GM18499 (cell line): ENCODE results near the gene GDPGP1.

Experiments used
- ATAC-seq: cut with Tn5 transposase; IDR thresholded peaks from one replicate; pipeline ENCODE4 v1.9.1; 2021; ENCODE audit warnings: moderate number of reproducible peaks; ENCODE audit not compliant: insufficient read depth, unreplicated experiment

Gene GDPGP1

DNA sequence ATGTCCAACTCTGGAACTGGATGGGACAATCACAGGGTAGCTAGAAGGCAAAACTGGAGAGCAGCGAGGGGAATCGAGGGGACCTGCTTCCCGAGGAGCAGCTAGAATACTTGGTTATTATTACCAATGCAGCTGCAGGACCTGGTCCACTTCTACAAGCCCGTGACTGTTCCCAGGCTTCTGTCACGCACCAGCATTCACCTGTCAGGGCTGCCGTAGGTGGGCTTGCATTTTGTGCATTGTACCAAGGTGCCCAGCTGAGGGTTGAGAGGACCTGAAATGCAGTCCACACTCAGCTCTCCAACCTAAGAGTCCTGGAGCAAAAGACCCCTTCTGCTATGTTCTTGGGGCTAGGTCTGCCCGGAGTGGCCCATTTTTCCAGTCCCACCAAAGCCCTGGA is 30.5 kb upstream of the GDPGP1 start:
- ATAC-seq, result no peak

DNA sequence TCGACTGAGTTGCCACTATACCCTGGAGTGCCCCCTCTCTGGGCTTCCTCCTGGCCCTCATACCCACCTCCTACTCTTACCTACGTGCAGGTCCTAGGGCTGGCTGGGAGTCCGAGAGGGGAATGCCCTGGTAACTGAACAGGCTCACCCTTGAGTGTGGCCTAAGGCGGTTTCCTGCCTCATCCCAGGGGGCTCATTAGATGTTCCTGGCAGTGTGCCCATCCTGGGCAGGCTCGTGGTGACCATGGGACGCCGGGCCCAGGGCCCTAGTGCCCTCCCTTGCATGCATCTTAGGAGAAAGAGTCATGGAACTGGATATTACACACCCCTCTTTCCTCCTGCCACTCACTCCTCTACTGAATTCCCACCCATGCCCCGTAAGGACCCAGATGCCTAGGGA is 30.1 kb upstream of the GDPGP1 start:
- ATAC-seq, result no peak

DNA sequence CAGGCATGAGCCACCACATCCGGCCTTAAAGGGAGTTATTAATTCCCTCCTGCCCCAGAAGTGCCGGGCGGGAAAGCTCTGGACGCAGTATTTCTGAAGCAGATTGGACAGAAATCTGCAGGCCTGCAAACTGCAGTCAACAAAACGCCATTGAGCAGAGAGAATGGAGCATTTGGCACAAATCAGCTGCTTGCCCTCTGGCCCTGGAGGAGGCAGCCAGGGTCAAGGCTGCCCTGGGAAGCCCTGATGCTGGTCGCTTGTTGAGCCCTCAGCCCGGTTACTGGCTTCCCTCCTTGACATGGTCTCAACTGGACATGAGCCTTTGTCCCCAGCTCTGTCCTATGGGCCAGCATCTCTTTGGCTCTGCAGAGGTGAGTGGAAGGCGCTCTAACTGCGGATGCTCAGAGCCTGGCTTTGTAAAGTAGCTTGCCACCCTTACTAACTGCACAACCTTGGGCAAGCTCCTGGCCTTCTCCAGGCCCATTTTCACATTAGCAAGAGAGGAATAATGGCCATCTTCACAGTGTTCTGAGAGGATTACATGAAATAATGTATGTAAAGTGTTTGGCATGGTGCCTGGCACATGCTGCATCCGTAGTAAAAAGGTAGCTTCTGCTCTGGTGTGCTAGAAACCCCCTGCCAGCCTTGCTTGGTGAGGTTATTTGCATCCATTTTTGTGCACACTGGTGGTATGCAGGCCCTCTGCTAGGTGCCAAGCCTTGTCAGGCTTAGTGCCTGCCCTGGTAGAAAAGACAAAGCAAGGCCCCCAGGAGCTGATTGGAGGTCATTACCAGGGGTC is 28.8 kb upstream of the GDPGP1 start:
- ATAC-seq, result no peak

DNA sequence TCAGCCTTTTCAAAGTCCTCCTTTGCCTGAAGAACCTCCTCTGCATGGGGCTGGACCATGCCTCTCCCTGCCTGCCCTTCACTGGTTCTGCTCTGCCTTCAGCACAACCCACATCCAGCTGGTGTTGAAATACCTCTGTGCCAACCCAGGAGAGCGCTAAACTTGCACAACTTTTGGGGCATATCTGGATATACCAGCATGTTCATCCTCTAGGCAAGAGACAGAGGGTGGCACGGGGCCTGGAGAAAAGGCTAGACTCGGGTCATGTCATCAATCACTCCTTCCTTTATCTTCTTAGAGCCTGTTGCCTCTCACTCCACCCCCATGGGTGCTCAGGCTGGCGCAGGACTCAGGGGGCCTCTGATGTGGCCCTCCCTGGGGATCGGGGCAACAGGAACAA is 28.1 kb upstream of the GDPGP1 start:
- ATAC-seq, result no peak

DNA sequence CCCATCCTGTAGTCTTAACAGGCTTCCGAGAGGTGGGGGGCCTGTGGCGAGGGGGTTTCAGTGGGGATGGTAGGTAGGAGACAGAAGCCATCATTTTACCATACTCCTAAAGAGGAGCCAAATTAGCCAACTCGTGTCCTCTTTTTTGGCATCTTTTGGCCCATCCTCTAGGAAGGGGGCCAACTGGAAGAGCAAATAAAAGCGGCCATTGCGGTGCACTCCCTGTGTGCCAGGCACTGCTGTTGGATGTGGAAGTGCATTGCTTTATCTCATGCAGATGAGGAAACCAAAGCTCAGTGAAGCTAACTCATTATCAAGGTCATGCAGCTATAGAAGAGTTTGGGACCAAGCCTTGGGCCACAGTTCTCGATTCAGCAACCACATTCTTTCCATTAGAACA is 26.8 kb upstream of the GDPGP1 start:
- no peak for ATAC-seq

DNA sequence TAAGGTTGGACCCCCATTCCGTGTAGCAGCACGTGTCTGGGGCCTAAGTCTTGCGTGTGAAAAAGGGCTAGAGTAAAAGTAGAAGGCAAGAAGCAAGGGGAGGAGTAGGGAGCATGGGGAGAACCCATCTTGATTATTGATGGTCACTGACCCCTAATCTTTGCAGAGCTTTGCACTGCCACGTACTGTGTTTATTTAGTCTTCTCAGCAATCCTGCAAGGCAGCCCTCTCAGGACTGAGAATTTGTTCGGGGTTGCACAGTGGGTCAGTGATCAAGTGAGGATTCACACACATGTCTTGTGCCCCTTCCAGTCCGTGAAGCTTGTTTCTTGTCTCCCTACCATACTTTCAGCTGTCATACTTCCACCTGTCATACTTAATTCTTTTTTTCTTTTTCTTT is 25.7 kb upstream of the GDPGP1 start:
- no peak for ATAC-seq

DNA sequence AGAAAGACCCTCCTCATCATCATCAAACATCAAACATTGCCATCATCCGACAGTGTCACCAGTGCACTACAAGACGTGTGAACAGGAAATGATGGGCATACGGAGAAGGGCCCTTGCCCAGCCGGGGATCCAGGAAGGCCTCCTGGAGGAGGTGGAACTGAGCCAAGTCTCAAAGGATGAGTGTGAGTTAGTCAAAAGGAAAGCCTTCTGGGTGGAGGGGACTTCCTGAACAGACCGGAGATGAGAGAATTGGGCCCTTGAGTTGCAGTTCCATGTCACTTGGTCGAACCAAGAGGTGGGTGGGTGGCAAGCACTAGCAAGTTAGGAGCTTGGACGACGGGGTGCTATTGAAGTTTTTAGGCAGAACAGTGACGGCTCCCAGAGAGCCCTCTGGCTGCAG is 24.4 kb upstream of the GDPGP1 start:
- no peak for ATAC-seq

DNA sequence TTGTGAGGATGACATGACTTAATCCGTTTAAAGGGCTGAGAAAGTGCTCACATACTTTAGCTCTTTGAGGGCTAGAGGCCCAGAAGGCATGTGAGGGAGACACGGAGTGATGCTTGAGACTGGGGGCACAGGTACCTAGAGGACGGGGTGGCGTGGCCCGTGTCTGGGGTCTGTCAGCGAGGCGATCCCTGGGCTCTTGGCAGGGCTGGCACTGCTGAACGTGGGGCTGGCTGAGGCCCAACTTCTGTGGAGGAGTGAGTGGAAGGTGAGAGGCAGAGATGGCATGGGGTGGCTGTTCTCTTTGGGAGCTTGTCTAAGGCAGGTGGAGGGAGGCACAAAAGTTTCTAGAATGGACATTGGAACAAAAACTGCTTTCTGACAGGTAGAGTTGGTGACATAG is 23.4 kb upstream of the GDPGP1 start:
- no peak for ATAC-seq

DNA sequence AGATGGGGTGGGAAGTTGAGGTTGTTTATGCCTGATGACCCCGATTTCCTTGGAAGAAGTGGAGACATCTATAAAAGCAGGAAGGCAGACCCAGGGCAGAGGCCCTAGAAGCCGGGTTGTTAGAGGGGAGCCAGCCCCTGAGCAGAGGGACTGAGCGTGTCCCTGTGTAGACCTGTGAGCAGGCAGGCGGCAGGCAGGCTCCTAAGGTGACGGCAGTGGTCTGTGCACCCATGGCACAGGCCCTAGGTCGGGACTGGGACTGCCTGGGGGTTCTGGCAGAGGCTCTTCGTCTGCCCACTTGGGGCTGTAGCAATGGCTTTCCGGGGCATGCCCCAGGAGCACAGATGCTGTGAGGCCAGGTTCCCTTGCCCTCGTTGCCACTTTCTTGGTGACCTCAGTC is 23.0 kb upstream of the GDPGP1 start:
- ATAC-seq, result no peak

DNA sequence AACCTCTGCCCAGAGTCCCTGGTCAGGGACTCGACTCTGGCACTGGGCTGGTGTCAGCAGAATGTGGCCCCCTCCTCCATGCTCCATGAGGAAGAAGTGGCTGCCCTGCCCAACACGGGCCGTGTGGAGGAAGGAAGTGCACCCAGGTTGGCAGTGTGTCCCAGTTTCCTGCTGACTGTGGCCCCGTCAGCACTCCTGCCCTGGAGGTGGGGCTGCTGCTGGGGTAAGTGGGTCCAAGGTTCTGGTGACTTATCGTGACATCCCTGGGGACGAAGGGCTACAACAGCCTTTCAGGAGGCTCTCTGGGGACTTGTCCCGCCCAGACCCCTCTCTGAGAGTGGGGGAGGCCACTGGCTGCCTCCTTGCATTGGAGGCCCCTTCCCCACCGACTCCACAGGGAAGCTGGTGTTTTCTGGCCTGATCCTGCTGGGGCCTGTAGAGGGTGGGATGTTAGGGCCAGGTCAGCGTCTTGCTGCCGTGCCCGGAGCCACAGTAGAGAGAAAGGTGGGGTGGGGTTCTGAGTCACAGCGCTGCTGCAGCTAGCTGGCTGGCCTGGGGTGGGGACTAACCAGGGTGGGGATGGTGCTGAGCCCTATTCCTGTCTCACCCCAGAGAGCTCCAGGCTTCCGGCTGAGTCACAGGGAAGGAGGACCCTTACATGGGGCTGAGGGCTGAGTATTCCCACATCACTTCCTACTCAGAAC is 22.4 kb upstream of the GDPGP1 start:
- no peak for ATAC-seq

DNA sequence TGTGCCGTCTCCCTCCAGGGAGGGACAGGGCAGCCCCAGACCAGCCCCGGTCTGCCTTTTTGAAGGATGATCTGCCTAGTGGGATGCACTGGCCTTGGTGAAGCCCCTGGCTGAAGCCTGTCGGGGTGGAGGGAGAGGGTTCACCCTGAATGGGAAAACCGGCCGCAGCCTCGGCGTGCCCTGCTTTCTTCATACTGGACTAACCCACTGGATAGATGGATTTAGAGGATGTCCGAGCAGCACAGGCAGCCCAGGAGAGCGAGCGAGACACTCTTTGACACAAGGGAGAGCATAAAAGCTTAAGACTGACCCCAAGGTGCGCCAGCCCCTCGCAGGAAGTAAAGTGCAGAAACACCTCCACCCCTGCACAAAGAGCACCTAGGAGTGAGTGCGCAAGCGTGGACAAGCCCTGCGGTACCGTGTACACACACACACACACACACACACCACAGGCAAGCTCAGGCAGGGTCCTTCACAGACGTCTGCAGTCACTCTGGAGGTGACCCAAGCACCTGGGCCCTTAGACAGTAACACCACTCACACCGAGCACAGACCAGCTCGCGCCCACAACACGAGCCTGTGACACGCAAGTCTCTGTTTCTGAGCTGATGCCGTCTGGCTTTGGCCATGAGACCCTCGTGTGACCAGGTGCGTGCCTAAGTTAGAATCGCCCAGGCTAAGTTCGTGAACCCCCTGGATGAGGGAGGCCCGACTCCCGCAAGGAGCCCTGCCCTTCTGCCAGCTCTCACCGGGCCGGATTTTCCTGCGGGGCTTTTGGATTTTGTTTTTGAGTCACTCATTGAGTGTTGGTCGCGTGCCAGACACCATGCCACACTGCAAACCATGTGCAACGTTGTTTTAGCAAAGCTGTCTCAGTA is 21.5 kb upstream of the GDPGP1 start:
- ATAC-seq, result no peak

DNA sequence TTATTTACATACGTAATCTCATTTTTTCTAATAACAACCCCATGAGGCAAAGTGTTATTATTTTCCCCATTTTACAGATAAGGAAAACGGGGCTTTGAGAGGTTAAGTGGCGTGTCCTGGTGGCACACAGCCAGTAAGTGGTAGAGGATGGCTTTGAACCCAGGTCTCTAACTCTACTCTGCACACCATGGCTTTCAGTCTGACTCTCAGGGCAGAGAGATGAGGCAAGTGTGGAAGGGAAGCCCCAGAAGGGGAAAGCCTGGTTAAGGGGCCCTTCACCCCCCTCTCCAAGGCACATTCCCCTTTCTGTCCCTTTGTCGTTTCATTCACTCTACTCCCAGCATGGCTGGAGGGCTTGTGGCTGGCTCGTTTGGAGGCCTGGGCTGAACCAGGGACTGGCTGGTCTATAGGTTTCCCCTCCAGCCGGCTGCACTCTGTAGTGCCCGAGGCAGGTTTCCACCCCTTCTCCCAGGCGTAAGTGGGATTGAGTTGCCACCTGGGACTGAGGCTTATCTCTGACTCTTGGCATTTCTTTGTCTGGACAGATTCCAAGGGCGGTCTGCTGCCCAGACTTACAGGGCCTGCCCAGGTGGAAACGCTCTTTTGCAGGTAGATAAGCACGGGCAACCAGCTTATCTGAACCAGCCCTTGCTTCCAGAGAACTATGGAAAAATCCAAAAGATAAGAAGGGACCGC is 20.7 kb upstream of the GDPGP1 start:
- ATAC-seq, result no peak

DNA sequence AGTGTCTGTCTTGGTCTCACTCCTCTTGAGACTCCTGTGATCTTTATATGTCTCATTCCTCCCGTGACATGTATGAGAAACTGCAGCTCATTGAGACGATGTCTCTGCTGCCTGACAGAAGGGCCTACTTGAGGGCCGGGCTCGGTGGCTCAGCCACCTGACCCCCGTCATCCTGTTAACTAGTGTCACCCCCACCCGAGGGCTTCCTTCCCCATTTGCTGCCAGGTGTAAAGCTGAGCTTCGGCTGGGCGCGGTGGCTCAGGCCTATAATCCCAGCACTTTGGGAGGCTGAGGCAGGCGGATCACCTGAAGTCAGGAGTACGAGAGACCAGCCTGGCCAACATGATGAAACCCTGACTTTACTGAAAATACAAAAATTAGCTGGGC is 20.2 kb upstream of the GDPGP1 start:
- ATAC-seq, result no peak

DNA sequence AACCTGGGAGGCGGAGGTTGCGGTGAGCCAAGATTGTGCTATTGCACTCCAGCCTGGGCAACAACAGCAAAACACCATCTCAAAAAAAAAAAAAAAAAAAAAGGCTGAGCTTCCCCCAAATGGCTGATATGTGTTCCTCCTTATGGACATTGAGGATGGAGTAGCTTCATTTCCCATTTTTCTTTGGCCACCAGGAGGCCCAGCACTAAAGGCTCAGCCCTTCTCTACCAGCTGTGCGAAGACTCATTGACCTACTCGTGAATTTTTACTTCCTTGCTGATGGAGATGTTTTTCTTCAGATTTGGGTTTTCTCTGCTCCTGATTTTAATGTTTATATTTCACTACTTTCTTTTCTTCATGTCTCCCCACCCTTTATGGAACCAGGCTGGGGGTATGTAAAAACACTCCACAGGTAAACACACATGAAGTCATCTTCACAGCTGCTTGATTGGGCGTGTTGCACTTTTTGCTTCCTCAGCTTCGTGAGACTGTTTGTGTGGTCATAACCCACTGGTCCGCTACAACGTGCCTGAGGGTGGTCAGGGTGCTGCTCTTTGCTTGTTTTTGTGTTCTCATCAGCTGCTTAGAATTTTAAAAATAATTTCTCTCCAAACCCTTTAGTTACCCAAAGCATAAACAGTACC is 19.3 kb upstream of the GDPGP1 start:
- ATAC-seq, result no peak

DNA sequence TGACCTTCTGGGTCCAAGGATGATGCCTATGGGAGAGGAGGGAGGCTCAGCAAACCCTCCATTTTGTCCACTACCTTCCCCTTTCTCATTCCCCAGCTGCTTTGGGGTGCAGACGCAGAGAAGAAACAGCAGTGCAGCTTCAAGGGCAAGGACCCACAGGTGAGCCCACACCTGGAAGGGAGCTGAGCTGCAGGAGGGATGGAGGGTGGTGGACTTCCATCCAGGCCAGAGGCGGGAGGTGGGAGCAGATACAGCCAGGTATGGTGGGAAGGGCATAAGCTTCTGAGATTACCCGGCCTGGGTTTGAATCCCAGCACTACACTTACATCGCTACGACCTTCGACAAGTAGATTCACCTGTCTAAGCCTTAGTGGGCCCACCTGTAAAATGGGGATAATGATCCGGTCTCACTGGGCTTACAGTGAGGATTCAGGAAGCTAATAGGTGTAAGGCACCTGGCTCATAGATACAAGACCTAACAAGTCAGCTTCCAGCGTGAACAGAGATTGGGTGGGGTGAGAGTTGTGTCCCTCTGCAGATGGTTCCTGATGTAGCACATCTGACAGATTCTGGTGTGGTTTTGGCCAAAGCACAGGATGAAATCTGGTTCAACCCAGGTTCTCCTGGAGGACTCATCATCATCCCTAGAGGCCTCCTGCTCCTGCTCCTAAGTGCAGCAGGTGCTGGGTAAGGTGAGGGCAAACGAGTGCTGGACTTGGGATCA is 16.2 kb upstream of the GDPGP1 start:
- no peak for ATAC-seq

DNA sequence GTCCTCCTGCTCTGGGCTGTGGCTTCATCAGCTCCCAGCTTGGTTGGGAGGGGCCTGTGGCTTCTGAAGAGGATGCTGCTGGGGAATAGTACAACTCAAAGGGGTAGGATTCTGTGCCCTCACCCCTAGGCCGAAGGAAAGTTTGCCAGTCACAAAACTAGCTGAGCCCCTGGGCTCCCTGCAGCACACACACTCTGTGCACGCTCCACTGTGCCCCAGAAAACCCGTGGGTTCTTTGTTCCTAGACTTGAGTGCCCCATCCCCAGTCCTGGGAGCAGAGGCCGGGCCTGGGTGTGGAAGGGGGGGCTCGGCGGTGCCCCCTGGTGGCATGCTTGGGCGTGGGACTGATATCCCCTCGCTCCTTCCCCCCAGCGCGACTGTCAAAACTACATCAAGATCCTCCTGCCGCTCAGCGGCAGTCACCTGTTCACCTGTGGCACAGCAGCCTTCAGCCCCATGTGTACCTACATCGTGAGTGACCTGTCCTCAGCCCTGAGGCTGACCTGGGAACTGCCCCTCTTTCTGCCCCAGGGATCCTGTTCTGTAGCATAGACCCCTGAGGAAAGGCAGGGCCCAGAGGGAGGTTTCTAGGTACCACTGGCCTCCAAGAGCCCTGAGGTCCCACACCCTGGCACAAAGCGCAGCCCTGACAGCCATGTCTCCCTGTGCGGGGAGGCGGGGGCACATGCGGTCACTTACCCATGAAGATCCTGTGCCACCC is 14.4 kb upstream of the GDPGP1 start:
- ATAC-seq, result no peak

DNA sequence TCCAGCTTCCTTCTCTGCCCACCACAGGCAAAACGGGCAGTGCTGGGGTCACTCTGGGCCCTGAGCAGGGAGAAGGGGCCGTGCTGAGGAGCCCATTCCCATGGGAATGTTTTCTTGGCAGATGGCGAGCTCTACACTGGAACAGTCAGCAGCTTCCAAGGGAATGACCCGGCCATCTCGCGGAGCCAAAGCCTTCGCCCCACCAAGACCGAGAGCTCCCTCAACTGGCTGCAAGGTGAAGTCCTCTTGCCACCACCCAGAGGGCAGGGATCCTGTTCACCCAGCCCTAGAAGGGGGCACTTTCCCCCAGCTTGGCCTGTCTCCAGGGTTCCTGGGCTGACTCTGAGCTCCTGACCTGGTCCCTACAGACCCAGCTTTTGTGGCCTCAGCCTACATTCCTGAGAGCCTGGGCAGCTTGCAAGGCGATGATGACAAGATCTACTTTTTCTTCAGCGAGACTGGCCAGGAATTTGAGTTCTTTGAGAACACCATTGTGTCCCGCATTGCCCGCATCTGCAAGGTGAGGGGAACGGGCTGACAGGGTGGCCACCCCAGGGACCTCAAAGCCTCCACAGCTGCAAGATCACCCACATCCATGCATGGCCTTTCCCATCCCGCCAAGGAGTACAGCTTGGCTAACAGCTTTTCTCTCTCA is 12.6 kb upstream of the GDPGP1 start:
- no peak for ATAC-seq

DNA sequence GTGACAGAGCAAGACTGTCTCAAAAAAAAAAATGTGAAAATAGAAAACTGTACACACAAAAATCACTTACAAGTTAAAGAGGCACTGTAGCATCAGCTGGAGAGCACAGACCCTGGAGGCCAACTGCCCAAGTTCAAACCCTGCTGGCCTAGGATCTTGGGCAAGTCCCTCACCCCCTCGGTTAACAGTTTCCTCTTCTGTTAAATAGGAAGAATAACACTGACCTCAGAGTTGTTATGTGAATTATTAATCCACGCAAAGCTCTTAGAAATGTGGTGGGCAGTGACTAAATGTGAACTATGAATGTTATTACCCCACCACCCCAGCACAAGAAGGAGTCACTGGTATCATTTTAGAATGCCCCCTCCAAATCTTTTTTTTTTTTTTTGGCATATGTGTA is 11.5 kb upstream of the GDPGP1 start:
- no peak for ATAC-seq
